Stimulated activated naive CD8-positive, alpha-beta T cell treated with anti-CD3 and anti-CD28 coated beads, Interleukin-15, Interleukin-2, amounts not matched to agents 100 U/mL and 50 U/mL, for 24 hours (primary cell): Measurements from ENCODE around the gene ARL6IP6.

Experiments
- ATAC-seq: fragments of 150-1000 bp; cut with Tn5 transposase; one replicate; pipeline ENCODE4 v1.10.0; 2021
- DNase-seq: peaks from one replicate; pipeline ENCODE4 v3.0.0; 2021

The ARL6IP6 gene

DNA sequence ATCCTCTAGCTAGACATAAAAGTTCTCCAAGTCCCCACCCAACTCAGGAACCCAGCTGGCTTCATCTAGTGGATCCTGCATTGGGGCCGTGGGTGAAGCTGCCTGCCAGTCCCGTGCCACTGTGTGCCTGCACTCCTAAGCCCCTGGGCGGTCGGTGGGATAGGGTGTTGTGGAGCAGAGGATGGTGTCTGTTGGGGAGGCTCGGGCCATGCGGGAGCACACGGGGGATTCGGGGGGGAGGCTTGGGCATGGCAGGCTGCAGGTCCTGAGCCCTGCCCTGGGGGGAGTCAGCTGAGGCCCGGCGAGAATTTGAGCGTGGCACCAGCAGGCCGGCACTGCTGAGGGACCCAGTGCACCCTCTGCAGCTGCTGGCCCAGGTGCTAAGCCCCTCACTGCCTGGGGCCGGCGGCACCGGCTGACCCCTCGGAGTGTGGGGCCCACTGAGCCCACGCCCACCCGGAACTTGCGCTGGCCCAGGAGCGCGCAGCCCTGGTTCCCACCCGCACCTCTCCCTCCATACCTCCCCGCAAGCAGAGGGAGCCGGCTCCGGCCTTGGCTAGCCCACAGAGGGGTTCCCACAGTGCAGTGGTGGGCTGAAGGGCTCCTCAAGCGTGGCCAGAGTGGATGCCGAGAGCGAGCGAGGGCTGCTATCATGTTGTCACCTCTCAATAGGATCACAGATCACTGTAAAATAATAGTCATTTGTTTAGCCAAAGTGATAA lies 86.4 kb downstream of the ARL6IP6 start:
- ATAC-seq: no peak

DNA sequence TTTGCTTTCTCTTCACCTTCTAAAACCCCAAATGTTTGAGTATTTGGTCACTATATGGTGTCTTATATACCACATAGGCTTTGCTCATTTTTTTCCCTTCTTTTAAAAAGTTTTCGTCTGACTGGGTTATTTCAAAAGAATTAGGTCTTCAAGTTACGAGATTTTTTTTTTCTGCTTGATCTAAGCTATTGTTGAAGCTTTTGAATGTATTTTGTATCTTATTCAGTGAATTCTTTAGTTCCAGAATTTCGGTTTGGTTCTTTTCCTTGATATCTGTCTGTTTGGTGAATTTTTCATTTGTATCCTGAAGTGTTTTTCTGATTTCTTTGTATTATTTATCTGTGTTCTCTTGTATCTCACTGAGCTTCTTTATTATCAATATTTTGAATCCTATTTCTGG lies 93.5 kb downstream of the ARL6IP6 start:
- DNase-seq (no peak), ATAC-seq (no peak)

More for the DNA sequence above, 86.4 kb downstream of the ARL6IP6 start:
- no peak for DNase-seq
